ENCODE measurements around the gene ZBTB14.
A peak's percentile ranks its signal among the peaks of the same experiment; 100 is the strongest.

ZBTB14 gene

DNA sequence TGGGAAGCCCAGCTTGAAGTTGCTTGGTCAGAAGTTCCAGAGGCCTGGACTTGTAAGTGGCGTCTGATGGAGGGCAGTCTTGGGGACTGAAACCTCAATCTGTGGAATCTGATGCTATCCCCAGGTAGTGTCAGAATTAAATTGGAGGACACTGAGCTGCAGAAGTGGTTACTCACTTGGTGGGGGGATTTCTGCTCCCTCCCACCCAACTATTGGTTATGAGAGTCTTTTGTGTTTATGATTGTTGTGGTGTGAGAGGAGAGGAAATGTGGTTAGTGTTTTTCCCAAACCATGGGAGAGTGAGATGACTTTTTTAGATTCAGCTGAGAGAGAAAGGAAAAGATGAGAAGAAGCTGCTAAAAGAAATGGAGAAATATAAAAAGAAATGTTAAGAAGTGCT, 12.8 kb downstream of the ZBTB14 start:
- TF ChIP-seq TAF1 (IDR thresholded peaks at IDR 0.05; ENCODE audit: borderline replicate concordance, insufficient read depth, low read length): no peak
- no peak for TF ChIP-seq POLR2AphosphoS5 (IDR thresholded peaks at IDR 0.05; ENCODE audit: low read depth, low read length)
- TF ChIP-seq, protein P1, sequence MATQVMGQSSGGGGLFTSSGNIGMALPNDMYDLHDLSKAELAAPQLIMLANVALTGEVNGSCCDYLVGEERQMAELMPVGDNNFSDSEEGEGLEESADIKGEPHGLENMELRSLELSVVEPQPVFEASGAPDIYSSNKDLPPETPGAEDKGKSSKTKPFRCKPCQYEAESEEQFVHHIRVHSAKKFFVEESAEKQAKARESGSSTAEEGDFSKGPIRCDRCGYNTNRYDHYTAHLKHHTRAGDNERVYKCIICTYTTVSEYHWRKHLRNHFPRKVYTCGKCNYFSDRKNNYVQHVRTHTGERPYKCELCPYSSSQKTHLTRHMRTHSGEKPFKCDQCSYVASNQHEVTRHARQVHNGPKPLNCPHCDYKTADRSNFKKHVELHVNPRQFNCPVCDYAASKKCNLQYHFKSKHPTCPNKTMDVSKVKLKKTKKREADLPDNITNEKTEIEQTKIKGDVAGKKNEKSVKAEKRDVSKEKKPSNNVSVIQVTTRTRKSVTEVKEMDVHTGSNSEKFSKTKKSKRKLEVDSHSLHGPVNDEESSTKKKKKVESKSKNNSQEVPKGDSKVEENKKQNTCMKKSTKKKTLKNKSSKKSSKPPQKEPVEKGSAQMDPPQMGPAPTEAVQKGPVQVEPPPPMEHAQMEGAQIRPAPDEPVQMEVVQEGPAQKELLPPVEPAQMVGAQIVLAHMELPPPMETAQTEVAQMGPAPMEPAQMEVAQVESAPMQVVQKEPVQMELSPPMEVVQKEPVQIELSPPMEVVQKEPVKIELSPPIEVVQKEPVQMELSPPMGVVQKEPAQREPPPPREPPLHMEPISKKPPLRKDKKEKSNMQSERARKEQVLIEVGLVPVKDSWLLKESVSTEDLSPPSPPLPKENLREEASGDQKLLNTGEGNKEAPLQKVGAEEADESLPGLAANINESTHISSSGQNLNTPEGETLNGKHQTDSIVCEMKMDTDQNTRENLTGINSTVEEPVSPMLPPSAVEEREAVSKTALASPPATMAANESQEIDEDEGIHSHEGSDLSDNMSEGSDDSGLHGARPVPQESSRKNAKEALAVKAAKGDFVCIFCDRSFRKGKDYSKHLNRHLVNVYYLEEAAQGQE (IDR thresholded peaks at IDR 0.05; ENCODE audit: insufficient read depth in 1 of 2, low read depth in 2 of 2, low read length in 2 of 2): no peak
- TF ChIP-seq FOXP2 (optimal IDR thresholded peaks at IDR 0.05; ENCODE audit: borderline replicate concordance, extremely low read depth, extremely low read length, insufficient read depth): no peak
- no peak for TF ChIP-seq SIN3A (IDR thresholded peaks at IDR 0.05; ENCODE audit: borderline replicate concordance, insufficient read depth, low read length)

DNA sequence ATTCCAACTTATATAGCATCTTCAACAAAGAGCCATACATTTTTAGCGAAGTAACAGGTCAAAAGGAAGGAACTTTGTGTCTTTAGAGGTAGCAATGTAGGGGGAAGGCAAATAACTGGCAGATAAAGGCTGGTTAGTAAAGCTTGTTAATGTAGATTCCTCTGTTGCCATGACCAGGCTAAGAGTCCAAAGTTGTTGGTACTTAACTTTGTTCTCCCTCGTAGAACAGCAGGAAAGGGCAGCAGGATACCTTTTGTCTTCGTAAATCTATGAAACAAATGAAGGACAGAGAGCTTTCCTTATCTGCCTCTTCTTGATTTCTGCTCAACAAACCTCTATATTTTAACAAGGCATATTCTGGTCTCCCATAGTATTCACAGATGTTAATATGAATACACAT, 18.6 kb downstream of the ZBTB14 start:
- TF ChIP-seq TAF1 (IDR thresholded peaks at IDR 0.05; ENCODE audit: borderline replicate concordance, insufficient read depth, low read length) (no peak), POLR2AphosphoS5 (IDR thresholded peaks at IDR 0.05; ENCODE audit: low read depth, low read length) (no peak), SIN3A (IDR thresholded peaks at IDR 0.05; ENCODE audit: borderline replicate concordance, insufficient read depth, low read length) (no peak), FOXP2 (optimal IDR thresholded peaks at IDR 0.05; ENCODE audit: borderline replicate concordance, extremely low read depth, extremely low read length, insufficient read depth) (no peak)
- TF ChIP-seq, protein P1 (IDR thresholded peaks at IDR 0.05; ENCODE audit: insufficient read depth in 1 of 2, low read depth in 2 of 2, low read length in 2 of 2): no peak

DNA sequence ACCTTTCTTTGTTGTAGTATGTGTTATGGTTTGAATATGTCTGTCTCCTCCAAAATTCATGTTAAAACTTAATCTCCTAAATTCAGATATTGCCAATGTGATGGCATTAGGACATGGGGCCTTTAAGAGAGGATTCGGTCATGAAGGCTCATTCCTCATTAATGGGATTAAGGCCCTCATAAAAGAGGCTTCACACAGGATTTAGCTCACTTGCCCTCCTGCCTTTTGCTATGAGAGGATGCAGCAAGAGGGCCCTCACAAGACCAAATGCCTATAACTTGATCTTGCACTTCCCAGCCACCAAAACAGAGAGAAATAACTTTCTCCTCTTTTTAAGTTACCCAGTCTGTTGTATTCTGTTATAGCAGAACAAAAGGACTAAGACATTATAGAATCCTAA, 19.7 kb downstream of the ZBTB14 start:
- TF ChIP-seq POLR2AphosphoS5 (IDR thresholded peaks at IDR 0.05; ENCODE audit: low read depth, low read length) (no peak), SIN3A (IDR thresholded peaks at IDR 0.05; ENCODE audit: borderline replicate concordance, insufficient read depth, low read length) (no peak), TAF1 (IDR thresholded peaks at IDR 0.05; ENCODE audit: borderline replicate concordance, insufficient read depth, low read length) (no peak), FOXP2 (optimal IDR thresholded peaks at IDR 0.05; ENCODE audit: borderline replicate concordance, extremely low read depth, extremely low read length, insufficient read depth) (no peak)
- TF ChIP-seq, protein P1 (IDR thresholded peaks at IDR 0.05; ENCODE audit: insufficient read depth in 1 of 2, low read depth in 2 of 2, low read length in 2 of 2): no peak

DNA sequence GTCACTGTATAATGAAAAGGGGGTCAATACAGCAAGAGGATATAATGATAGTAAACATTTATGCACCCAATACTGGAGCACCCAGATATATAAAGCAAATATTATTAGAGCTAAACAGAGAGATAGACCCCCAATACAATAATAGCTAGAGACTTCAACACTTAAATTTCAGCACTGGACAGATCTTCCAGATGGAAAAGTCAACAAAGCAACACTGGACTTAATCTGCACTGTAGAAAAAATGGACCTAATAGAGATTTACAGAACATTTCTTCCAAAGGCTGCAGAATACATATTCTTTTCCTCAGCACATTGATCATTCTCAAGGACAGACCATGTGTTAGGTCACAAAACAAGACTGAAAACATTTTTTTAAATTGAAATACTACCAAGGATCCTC, 26.7 kb downstream of the ZBTB14 start:
- TF ChIP-seq, protein P1 (IDR thresholded peaks at IDR 0.05; ENCODE audit: insufficient read depth in 1 of 2, low read depth in 2 of 2, low read length in 2 of 2): peak in 1 of 2 experiments; percentile 80; a peak in 1 of 4 replicates
- no peak for TF ChIP-seq TAF1 (IDR thresholded peaks at IDR 0.05; ENCODE audit: borderline replicate concordance, insufficient read depth, low read length)

DNA sequence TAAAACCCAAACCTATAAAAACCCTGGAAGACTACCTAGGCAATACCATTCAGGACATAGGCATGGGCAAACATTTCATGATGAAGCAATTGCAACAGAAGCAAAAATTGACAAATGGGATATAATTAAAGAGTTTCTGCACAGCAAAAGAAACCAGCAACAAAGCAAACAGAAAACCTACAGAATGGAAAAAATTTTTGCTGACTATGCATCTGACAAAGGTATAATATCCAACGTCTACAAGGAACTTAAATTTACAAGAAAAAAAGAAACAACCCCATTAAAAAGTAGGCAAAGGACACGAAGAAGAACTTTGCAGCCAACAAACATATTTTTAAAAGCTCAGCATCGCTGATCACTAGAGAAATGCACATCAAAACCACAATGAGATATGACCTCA, 28.8 kb downstream of the ZBTB14 start:
- TF ChIP-seq TAF1 (IDR thresholded peaks at IDR 0.05; ENCODE audit: borderline replicate concordance, insufficient read depth, low read length) (no peak), FOXP2 (optimal IDR thresholded peaks at IDR 0.05; ENCODE audit: borderline replicate concordance, extremely low read depth, extremely low read length, insufficient read depth) (no peak), POLR2AphosphoS5 (IDR thresholded peaks at IDR 0.05; ENCODE audit: low read depth, low read length) (no peak), SIN3A (IDR thresholded peaks at IDR 0.05; ENCODE audit: borderline replicate concordance, insufficient read depth, low read length) (no peak)
- TF ChIP-seq, protein P1 (IDR thresholded peaks at IDR 0.05; ENCODE audit: insufficient read depth in 1 of 2, low read depth in 2 of 2, low read length in 2 of 2): no peak
